Natural killer cell (primary cell): ENCODE measurements around the gene NCR2. TPM values are rescaled to one million over a fixed set of nuclear protein-coding genes. Genes with fewer than 3 reads are reported as not detected.

Source experiments
- ATAC-seq, 3 donors: fragments of 150-1000 bp in 2 of 3; fragments of 200-7000 bp in 1 of 3; cut with Tn5 transposase; 1 replicate in 1 of 3; 2 replicates in 2 of 3; pipeline ENCODE4 v1.10.0; 2021; ENCODE audit warnings: mild to moderate bottlenecking in 2 of 3, moderate library complexity in 2 of 3
- DNase-seq, 2 donors: peaks; one replicate each; pipeline versions ENCODE4 v3.0.0 to v3.0.0-alpha.2; 2013 to 2021; ENCODE audit warnings: mixed read lengths in 1 of 2
- H3K27ac ChIP-seq: one replicate; pipeline ENCODE4 v1.5.1; 2013; ENCODE audit warnings: mild to moderate bottlenecking, low read length
- H3K27me3 ChIP-seq: one replicate; pipeline ENCODE4 v1.6.1; 2013; ENCODE audit warnings: low read length; ENCODE audit not compliant: control insufficient read depth, insufficient read depth
- H3K36me3 ChIP-seq: one replicate; pipeline ENCODE4 v1.6.1; 2013; ENCODE audit warnings: low read length; ENCODE audit not compliant: control insufficient read depth, insufficient read depth
- H3K4me1 ChIP-seq: one replicate; pipeline ENCODE4 v1.6.1; 2013; ENCODE audit warnings: low read length; ENCODE audit not compliant: control insufficient read depth, insufficient read depth
- H3K4me3 ChIP-seq: one replicate; pipeline ENCODE4 v1.5.1; 2013; ENCODE audit warnings: low read length
- H3K9me3 ChIP-seq: one replicate; pipeline ENCODE4 v1.6.1; 2013; ENCODE audit warnings: low read length; ENCODE audit not compliant: control insufficient read depth, insufficient read depth
- H3K27ac Mint-ChIP-seq, 2 donors: one replicate each; pipeline ENCODE4 v1.8.0; 2022; ENCODE audit warnings: mild to moderate bottlenecking in 2 of 2, mixed read lengths in 2 of 2, moderate library complexity in 1 of 2
- H3K27me3 Mint-ChIP-seq, 2 donors: one replicate each; pipeline ENCODE4 v1.8.0; 2022; ENCODE audit warnings: low read depth in 2 of 2, mixed read lengths in 2 of 2
- H3K36me3 Mint-ChIP-seq: one replicate; pipeline ENCODE4 v1.8.0; 2022; ENCODE audit warnings: mixed read lengths
- H3K4me1 Mint-ChIP-seq, 2 donors: one replicate each; pipeline ENCODE4 v1.8.0; 2022; ENCODE audit warnings: mixed read lengths in 2 of 2
- H3K4me3 Mint-ChIP-seq: one replicate; pipeline ENCODE4 v1.8.0; 2022; ENCODE audit warnings: mild to moderate bottlenecking, moderate library complexity, mixed read lengths
- H3K9me3 Mint-ChIP-seq, 2 donors: one replicate each; pipeline ENCODE4 v1.8.0; 2022; ENCODE audit warnings: mixed read lengths in 2 of 2
- WGBS: methylation state at CpG from one replicate; pipeline ENCODE4 v1.1.7; 2013; ENCODE audit warnings: missing lambda C conversion rate; ENCODE audit not compliant: insufficient coverage; 5-methylcytosine and 5-hydroxymethylcytosine counted together
- intact Hi-C: fragments of 100-400 bp; cut with micrococcal nuclease; formaldehyde crosslinking; loops from one replicate; pipeline ENCODE4 v1.14.2; 2022
- total RNA-seq, 4 donors: library from RNA; stranded (reverse); fragments of 120-200 nt in 1 of 4; gene quantifications; one replicate each; pipeline versions ENCODE4 v1.2.3 to v1.2.4, GENCODE V29; 2013 to 2022
- TF ChIP-seq, protein P1 (sequence below): fragments of 200-600 bp; IDR thresholded peaks from one replicate; pipeline ENCODE4 v1.8.0; 2022; ENCODE audit warnings: antibody characterized with exemption

The NCR2 gene
- total RNA-seq, 3 donors from 2014 or later (not counting 1 experiment from before 2014, with no cell fraction given): not detected

DNA sequence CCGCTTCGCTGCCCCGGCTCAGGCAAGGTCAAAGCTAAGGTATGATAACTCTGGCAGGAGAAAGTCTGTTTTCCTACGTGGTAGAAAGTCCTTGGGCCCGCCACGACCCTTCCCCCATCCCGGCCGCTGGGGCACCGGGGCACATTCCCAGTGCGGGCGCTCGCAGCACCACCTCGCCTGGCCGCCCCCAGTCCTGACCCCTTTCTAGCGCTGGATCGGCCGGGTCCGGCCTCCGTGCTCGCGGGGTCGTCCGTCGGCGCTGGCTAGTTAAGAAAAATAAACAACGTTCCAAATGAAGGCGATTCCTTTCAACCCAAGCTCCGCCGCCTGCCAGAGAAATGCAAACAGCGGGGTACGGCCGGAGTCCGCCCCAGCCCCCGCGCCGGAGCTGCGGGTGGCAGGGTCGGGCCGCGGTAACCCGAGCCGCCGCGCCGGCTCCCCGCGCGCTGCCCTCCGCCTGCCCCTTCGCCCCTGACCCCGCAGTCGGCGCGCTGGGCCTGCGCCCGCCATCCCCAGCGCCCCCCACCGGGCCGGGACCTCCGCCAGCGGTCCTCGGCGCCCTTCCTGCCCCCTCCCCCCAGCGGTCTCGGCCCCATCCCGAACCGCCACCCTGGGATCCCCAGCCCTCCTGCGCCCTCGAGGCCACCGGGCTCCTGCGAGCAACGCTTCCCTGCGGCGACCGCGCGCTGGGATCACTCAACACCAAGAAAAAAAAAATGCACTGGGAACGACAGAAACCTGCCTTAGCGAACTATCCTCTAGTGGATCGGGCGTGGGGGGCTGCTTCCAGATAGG lies 37.6 kb downstream of the NCR2 start:
- no peak overlapping the region for H3K27ac ChIP-seq
- Mint-ChIP-seq H3K4me1 (peaks cover 28 to 33% of the 10 kb centered on the region in 2 donors), H3K27ac (no peak overlapping the region), H3K27me3 (peaks cover 69 to 86% of the 10 kb centered on the region in 2 donors), H3K4me3 (peak overlapping the region; percentile 82), H3K36me3 (no peaks in the 10 kb centered on the region), H3K9me3 (no peaks in the 10 kb centered on the region)
- TF ChIP-seq, protein P1, sequence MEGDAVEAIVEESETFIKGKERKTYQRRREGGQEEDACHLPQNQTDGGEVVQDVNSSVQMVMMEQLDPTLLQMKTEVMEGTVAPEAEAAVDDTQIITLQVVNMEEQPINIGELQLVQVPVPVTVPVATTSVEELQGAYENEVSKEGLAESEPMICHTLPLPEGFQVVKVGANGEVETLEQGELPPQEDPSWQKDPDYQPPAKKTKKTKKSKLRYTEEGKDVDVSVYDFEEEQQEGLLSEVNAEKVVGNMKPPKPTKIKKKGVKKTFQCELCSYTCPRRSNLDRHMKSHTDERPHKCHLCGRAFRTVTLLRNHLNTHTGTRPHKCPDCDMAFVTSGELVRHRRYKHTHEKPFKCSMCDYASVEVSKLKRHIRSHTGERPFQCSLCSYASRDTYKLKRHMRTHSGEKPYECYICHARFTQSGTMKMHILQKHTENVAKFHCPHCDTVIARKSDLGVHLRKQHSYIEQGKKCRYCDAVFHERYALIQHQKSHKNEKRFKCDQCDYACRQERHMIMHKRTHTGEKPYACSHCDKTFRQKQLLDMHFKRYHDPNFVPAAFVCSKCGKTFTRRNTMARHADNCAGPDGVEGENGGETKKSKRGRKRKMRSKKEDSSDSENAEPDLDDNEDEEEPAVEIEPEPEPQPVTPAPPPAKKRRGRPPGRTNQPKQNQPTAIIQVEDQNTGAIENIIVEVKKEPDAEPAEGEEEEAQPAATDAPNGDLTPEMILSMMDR: no peak
- 4% methylated on average over 81 of the region's 81 CpGs for WGBS
- DNase-seq: no peak
- peaks cover 65% of the 10 kb centered on the region for H3K27me3 ChIP-seq
- intact Hi-C loops: no loop called here
- no peak for ATAC-seq
- no peaks in the 10 kb centered on the region for H3K36me3 ChIP-seq
- H3K9me3 ChIP-seq: no peaks in the 10 kb centered on the region
- H3K4me3 ChIP-seq: no peak overlapping the region
- H3K4me1 ChIP-seq: peaks cover 41% of the 10 kb centered on the region

DNA sequence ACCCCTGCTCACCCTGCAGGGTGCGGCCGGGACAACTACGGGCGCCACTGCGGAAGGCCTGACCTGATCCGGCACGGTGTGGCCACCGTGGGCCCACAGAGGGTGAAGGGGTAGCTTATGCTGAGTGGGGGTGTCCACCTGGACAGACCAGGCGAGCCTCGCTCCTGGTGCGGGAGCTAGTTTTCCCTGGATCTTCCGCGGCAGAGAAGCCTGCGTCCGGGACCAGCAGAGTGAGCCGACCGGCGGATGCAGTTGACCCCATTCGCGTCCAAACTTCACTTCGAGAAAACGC lies 38.2 kb downstream of the NCR2 start:
- no peak overlapping the region for H3K27ac ChIP-seq
- H3K4me1 ChIP-seq: peaks cover 41% of the 10 kb centered on the region
- H3K9me3 Mint-ChIP-seq: no peaks in the 10 kb centered on the region
- no peaks in the 10 kb centered on the region for H3K36me3 Mint-ChIP-seq
- 6% methylated on average over 22 of the region's 22 CpGs for WGBS
- DNase-seq (no peak), ATAC-seq (no peak)
- no peak overlapping the region for H3K4me3 ChIP-seq
- peak overlapping the region; percentile 69 for H3K4me3 Mint-ChIP-seq
- H3K27ac Mint-ChIP-seq: no peak overlapping the region
- H3K36me3 ChIP-seq: no peaks in the 10 kb centered on the region
- peaks cover 69 to 86% of the 10 kb centered on the region in 2 donors for H3K27me3 Mint-ChIP-seq
- intact Hi-C loops: no loop called here
- peaks cover 28 to 32% of the 10 kb centered on the region in 2 donors for H3K4me1 Mint-ChIP-seq
- no peaks in the 10 kb centered on the region for H3K9me3 ChIP-seq
- TF ChIP-seq, protein P1: no peak
- peaks cover 68% of the 10 kb centered on the region for H3K27me3 ChIP-seq

DNA sequence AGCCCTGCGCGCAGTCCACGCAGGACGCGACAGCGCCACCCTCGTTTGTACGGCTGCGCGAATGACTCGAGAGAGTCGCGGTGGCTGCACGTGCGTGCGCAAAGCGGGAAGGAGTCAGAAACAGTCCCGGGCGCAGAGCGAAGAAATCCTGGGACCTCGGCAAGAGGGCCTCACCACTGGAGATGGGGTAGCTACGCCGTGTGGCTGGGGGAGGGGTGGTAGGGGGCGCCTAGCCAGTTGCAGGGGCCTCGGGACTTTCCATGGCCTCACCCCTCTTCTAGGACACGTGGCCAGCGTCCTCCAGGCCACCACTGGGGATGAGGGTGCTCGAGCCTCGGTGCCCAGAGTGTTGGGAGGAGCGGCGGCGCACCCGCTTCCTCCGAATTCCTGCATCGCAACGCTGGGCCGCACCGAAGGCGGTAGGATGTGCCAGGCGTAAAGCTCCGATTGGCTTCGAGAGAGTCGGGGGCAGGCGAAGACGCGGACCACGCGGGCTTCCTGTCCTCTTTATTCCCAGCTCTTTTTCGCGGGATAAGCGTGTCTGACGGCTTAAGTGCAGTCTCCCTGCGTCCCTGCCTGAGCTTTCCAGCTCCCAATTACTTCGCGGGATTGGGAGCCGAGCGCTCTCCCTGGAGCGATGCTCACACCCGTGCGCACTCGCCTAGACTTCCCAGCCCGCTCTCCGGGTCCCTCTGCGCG lies 38.7 kb downstream of the NCR2 start:
- peaks cover 67% of the 10 kb centered on the region for H3K27me3 ChIP-seq
- no peaks in the 10 kb centered on the region for H3K36me3 Mint-ChIP-seq
- WGBS: 6% methylated on average over 65 of the region's 65 CpGs
- peaks cover 23 to 27% of the 10 kb centered on the region in 2 donors for H3K4me1 Mint-ChIP-seq
- no peak overlapping the region for H3K27ac Mint-ChIP-seq
- ATAC-seq: no peak
- H3K36me3 ChIP-seq: no peaks in the 10 kb centered on the region
- peak in 1 of 2 donors; percentile 32 for DNase-seq
- peak overlapping the region; percentile 69 for H3K4me3 Mint-ChIP-seq
- intact Hi-C loops: no loop called here
- no peak overlapping the region for H3K27ac ChIP-seq
- TF ChIP-seq, protein P1: no peak
- no peak overlapping the region for H3K4me3 ChIP-seq
- H3K4me1 ChIP-seq: peaks cover 37% of the 10 kb centered on the region
- no peaks in the 10 kb centered on the region for H3K9me3 ChIP-seq
- peaks cover 69 to 86% of the 10 kb centered on the region in 2 donors for H3K27me3 Mint-ChIP-seq
- H3K9me3 Mint-ChIP-seq: no peaks in the 10 kb centered on the region
